Femur (tissue), 1 donor: ENCODE results near the gene ERC2.

Source experiments
- DNase-seq: peaks from one replicate; pipeline ENCODE4 v3.0.0-alpha.2; 2017

The ERC2 gene

DNA sequence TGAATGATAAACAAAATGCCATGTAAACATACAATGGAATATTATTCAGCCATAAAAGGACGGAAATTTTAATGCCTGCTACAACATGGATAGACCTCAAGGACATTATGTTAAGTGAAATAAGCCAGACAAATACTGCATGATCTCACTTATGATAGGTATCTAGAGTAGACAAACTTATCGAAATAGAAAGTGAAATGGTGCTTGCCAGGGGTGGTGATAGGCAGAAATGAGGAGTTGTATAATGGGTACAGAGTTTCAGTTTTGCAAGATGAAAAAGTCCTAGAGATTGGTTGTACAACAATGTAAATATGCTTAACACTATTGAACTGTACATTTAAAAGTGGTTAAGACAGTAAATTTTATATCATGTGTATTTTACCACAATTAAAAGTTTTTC, 287.8 kb downstream of the ERC2 start:
- no peak for DNase-seq

DNA sequence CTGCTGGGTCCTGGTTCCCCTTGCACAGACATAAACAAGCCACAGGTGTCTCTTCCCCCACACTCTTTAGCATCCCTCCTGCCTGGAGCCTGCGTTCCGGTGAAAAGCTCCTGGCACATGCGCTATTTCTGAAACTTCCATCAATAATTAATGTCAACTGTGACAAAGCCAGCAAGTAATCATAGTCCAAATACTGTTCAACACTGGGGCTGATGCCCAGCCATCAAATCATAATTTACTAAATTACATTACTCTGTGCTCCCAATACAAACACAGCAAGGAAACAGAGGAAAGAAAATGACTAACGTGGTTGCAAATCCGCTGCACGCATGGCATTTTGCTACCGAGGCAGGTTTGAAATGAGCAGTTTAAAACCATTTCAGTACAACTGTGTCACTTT, 294.7 kb downstream of the ERC2 start:
- no peak for DNase-seq

DNA sequence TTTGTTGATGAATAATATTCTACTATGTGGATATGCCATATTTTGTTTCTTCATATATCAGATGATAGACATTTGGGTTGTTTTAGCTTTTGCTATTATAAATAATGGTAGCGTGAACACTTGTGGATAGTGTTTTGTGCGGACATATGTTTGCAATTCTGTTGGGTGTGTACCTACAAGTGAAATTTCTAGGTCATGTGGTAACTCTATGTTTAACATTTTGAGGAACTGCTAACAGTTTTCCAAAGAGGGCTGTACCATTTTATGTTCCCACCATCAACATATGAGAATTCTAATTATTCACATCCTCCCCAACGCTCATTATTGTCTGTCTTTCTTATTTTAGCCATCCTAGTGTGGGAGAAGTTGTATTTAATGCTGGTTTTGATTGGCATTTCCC, 303.8 kb downstream of the ERC2 start:
- DNase-seq: no peak

DNA sequence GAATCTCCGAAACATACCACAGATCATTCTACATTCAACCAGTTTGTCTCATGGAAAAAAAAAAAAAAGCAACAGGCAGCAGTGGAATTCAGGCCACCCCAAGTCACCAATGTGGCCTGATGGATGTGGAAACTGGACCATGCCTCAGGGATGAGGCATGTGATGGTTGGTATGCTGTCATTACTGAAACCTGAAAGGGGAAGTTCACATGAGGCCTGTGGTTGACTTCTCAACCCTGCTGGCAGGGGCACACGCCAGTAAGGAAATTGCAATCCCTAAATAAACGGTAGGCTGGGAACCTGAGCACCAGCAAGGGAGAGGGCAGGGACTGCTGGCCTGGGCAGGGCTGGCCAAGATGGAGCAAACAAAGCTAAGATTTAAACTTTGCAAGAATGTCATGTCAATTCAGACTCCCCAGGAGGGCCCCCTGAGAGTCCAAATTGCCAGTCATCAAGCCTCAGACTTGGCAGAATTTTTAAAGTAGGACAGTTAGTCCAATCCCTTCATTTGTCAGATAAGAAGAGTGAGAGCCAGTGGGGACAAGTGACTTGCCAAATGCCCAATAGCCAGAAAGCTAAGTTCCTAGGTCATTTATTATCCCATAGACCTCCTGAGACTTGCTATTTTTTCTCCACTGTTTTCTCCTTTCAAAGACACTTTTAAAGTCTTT, 310.4 kb downstream of the ERC2 start:
- DNase-seq: peak; percentile 64

DNA sequence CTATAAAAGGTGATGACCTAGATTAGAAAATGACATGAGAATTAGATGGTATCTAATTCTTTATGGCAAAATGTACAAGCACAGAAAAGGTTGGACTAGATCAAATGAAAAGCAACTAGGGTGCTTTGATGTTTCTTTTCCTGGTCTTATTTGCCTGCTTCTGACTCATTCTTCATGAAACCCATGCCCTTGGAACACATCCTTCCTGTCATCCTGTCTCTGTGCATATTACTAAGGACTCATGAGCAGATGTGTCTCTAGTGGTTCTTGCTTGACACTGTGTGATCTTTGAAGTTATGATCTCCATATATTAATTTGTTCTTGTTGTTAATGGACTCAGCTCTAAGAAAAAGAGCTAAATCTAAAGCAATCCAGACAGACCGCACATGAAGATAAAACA, 314.0 kb downstream of the ERC2 start:
- DNase-seq: no peak

DNA sequence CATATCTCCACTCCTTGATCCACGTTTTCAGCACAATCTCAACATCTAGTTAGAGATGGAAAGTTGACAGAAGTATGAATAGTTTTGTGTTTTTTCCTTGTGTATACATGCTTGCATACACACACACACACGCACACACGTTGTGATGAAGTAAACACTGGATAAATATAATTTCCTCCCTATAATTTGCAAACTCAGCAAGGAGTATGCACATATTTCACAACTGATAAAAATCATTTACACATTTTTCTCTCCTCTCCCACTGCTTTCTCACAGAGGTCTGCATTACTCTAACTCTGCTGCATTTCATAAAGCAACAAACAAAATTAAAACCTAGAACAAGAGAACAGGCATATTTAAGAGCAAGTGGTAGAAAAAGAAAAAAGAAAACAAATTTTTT, 320.9 kb downstream of the ERC2 start:
- DNase-seq: no peak

DNA sequence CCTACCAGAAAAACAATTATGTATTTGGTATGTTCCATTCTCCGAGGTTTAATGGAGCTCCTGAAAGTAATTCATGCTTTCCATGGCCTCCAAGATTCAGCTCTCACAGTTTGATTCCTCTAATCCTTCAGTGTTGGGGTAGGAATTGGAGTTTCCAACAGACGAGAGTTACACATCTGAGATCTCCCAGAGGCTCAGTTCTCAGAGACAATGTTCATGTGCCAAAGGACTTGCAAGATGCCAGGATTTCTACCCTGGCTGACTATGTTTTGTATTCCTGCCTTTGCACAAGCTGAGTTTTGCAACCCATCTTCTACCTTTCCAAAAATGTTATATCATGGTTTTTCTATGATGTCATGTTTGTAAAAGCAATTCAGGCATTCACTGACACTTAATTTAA, 322.9 kb downstream of the ERC2 start:
- DNase-seq: no peak

DNA sequence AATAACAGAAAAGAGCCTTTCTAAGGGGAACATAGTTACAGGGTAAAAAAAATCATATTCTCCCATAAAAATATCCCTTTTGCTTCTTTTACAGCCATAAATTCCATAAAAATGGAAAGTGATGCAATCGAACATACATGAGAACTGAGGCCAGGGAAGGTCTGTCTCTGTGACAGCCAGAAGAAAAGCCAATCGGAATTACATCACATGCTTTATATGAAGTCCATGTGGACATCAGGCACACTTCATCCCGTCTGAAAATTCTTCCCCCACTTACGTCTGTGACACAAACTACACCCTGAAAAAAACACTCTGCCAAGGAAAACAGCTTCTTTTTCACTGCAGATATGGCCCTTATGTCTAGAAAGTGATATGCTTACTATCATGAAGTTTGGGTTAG, 323.5 kb downstream of the ERC2 start:
- DNase-seq: peak; percentile 43

DNA sequence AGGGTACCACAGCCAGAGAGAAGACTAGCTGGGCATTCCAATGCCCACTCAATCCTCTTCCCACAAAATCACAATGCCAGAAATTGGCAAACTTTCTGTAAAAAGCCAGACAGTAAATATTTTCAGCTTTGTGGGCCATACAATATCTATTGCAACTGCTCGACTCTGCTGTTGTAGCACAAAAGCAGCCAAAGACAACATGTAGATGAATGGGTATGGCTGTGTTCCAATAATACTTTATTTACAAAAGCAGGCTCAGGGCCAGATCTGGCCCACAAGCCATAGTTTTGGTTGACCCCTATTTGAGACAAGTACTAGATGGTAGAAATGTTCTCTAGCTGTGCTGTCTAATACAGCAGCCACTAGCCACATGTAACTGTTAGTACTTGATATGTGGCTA, 330.9 kb downstream of the ERC2 start:
- DNase-seq: peak; percentile 37

DNA sequence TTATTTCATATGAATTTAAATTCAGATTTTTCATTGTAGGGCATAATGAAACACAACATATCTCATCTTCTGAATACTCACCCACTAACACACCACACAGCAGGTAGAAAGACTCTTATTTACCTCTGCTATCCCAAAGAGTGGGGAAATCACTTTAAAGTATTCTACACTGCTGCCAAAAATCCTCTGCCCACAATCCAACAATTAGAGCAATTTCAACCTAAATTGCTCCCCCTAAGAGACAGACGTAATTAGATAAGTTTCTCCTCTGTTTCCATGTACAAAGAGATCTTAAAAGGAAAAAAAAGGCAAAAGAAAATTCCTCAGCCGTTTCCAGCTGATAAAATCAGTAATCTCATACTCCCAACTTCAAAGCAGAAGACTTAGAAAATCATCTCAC, 331.8 kb downstream of the ERC2 start:
- no peak for DNase-seq

DNA sequence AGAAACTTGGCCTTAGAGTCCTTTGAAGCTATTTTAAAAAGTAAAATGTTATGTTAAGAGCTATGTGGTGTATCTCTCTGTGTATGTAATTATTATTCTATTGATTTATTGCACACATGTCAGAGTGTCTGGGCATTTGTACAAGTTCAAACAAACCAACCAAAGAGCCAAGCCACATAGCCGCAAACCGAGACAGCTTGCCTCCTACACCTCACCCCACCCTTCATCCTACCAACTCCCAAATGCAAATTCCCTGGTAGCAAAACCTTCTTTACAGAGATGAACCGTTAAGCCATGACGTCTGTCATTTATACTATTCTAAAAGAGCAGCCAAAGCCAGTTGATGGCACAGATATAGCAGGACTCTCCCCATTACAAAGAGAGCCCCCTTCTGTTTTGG, 332.3 kb downstream of the ERC2 start:
- DNase-seq: no peak

DNA sequence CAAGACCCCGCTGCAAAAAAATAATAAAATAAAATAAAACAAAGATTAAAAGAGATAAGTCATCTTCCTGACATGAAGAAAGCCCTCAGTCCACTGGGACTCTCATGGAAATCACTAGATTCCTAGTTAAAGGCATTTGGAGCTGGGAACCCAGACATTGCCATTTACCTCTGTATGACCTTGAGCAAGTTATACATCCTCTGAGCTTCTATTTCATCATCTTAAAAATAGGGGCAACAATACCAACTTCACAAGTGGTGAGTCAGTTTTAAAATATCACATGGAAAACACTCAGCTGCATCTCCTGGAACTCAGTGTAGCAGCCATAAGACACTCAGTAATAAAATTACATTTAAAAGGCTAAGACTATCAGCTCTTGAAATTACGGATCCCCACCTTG, 334.8 kb downstream of the ERC2 start:
- DNase-seq: no peak

DNA sequence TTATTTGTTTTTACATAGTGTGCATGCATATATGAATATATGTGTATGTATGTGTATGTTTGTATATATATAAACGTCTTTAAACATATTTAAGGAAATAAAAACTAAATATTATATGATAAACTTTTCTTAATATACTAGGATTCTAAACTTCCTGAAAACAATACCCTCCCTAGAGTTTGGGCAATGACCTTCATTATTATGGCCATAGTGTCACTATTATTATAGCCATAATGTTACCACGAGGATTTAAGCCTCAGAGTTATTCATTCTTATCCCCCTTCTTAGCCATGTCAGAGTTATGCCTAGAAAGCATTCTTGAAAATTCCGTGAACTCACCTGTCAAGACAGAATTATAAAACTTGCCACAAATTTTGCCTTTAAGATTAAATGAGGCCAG, 335.5 kb downstream of the ERC2 start:
- no peak for DNase-seq

DNA sequence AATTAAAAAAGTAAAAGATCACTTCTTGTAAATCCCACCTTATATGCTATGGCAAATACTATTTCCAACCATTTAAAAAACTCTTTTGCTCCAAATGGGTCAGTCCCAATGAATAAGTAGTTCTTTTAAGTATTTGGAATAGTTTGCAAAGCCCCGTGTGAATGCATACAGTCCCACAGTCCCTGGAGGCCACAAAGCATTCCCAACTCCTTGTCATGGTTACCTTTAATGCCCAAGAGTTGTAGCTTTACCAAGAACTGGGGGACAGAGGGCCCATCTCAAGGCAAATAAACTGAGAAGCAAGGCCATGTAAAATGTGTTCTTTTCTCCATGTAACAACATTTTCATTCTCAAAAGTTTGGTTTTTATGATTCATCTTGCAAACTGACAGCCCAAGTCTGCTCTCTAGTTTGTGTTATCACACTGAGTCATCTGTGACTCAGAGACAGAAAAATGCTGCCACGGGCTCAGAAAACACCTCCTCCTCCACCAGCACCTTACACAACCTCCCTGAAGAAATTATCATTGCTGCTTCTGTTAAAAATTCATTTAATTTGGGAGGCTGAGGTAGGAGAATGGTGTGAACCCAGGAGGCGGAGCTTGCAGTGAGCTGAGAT, 336.2 kb downstream of the ERC2 start:
- DNase-seq: no peak

DNA sequence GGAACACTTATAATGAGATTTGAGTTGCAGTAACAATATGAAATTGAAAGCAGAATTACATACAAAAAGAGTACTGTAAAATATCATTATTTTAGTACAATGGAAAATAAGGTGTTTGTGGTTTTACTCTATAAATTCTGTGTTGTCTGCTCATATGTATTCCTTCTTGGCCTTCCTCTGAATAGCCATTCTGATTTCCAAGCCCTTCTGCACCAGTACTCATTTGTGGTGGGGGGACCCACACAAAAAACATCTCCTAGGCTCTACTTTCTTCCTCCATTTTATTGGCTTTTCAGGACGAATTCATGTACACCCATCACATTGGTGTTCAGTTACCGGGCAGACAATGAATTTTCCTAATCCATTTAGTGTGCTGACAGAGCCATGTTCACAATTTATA, 338.2 kb downstream of the ERC2 start:
- DNase-seq: no peak

DNA sequence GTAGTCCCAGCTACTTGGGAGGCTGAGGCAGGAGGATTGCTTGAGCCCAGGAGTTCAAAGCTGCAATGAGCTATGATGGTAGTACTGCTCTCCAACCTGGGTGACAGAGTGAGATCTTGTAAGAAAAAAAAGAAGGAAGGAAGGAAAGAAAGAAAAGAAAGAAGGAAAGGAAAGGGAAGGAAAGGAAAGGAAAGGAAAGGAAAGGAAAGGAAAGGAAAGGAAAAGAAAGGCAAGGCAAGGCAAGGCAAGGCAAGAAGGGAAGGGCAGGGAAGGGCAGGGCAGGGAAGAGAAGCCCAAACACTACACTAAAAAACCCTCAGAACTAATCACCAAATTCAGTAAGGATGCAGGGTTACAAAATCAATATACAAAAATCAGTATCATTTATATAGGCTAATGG, 341.6 kb downstream of the ERC2 start:
- no peak for DNase-seq

DNA sequence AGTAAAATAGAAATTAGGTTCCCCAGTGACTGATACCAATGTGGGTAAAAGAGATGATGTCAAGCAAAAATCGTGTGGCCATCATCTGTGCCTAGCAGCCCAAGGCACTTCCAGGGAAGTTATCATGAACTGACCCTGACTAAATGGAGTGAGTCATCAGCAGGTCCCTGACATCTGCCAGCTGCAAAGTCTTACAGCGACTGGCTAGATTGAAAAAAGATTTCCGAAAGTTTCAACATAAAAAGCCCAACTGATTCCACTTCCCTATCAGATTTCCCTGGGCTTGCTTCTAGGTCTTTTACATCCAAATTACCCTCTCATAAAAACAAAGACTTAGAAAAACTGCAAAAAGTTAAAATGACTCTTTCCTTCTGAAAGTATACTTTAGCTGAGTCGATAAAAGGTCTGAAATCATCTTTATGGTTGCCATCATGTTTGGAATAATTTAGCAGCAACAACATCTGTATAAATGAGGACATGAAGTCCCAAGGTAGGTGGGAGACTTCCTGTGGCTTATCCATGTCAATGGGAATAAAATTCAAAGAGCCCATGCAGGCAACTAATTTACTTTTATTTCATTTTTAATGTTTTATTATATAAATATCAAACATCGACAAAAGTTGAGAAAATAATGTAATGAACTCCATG, 342.8 kb downstream of the ERC2 start:
- DNase-seq: peak; percentile 29

DNA sequence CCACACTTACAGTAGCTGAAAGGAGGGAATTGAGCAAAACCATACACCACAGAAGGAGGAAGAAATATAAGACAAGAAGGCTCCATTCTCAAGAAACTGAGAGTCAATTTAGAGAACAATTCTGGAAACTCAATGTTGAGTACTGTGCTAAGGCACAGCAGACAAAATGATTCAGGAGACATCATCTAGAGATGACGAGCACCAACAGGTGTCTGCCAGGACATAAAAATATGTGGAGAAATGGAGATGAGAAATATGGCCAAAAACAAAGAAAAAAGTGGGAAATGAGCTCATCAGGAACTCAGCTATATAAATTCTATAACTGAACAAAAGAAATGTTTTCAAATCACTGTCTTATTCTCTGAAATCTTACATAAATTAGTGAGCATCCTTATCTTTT, 343.7 kb downstream of the ERC2 start:
- no peak for DNase-seq

DNA sequence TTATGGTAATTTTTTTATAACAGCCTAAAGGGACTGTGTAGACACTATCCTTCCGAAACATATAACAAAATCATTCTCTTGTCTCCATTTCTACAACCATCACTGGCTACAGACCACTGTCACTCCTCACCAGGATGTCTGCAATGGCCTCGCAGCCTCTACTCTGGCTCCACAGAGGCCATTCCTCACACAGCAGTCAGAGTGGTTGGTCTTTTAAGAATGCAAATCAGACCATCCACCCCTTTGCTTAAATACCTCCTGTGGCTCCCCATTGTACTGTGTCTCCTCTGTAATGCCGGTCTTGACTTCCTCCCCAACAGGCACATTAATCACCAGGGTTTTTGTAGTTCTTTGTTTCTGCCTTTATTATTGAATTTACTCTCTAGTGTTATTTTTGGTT, 344.8 kb downstream of the ERC2 start:
- no peak for DNase-seq

DNA sequence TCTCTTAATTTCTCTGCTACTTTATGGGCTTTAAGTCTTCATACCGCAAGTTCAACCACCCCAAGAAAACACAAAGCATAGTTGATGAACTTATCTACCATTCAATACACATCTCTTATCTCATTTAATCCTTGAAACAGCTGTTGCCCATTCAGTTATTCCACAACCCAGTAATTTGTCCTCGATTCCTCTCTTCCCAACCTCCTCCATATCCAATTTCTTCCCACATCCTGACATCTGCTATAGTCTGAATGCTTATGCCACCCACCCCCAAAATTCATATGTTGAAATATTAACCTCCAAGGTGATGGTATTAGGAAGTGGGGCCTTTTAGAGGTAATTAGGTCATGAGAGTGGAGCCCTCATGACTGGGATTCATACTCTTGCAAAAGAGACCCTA, 345.4 kb downstream of the ERC2 start:
- no peak for DNase-seq

DNA sequence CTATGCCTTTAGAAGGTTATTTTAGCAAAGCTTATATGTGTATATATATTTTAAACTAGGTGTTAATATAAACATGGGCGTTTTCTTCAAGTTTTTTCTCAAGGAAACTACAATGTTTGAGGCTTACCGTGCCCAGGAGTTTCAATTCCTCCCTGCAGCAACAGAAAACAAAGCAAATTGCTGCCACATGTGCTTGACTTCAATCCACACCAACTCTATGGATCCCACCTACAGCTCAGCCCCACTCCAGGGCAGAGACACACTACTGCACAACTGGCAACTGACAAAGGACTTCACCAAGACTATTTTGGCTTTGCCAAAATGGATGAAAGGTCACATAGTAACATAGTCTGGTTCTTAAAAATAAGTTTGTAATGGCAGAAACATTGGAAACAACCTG, 346.6 kb downstream of the ERC2 start:
- DNase-seq: no peak

DNA sequence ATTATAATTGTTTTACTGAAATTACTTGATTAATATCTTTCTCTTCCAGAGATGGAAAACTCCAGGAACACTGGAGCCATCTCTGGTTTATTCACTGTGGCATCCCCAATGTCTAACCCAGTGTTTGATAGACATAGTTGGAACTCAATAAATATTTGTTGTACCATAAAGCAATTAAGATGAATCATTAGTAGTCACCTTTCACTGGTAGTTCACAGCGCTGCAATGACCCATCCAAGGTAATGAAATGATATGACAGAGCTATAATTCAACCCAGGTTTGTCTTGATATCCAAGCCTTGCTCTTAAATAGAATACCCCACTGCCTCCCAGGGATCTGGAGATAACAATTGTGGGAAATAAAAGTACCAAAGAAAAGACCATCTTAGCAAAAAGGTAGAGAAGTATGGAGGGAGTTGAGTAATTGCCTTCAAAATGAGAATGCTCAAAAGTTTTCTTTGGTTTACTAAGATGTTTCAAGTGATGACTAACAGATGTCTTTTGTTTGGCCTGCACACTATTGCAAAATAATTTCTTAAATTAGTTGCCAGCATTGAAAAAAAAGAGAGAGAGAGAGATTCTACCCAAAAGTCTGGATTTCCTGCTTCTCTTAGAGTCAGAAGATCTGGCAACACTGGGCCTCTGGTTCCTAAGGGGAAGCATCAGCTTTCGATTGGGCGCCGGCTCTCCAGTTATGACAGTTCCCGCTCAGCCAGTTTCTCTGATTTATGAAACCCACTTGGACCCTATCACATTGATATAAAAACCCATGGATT, 348.5 kb downstream of the ERC2 start:
- DNase-seq: peak; percentile 50

DNA sequence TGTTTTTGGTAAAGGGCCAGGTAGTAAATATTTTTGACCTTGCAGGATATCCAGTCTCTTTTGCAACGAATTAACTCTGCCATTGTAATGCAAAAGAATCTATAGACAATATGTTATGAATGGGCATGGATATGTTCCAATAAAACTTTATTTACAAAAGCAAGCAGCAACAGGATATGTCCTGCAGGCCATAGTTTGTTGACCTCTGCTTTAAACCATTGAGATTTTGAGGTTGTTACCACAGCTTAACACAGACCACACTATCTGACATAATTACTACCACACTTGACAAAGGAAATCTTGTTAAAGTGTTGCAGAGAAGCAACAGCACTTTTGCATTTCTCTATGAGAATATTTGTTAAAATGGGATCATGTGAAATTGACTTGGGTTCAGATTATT, 349.3 kb downstream of the ERC2 start:
- DNase-seq: no peak

DNA sequence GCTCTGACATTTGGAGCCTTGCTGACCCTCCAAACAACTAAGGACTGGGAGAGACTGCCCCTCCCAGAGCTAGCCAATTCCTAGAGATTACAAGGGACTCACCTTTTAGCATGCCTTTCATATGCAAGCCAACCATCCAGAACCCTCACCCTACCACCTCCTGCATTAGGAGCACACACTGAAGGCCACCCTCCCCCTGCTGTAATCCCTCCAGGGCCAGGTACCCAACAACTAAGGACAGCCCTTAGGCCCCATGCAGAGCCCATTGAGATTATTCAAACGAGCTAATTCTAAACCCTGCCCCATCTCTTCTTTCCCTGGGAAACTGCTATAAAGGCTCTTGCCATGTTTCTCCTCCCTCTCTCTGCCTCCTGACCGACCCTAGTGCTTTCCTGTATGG, 352.6 kb downstream of the ERC2 start:
- DNase-seq: no peak
